Activated CD8-positive, alpha-beta T cell treated with anti-CD3 and anti-CD28 coated beads for 36 hours (primary cell): Measurements from ENCODE around the gene COA8. TPM values are rescaled to one million over a fixed set of nuclear protein-coding genes. Genes with fewer than 3 reads are reported as not detected.

ENCODE experiments used
- ATAC-seq: fragments of 200-7000 bp; cut with Tn5 transposase; one replicate; pipeline ENCODE4 v1.10.0; 2021; ENCODE audit warnings: mild to moderate bottlenecking, moderate library complexity
- CTCF ChIA-PET: fragments of 350-600 bp; sonication (Branson Sonifier 250); formaldehyde crosslinking; loops from one replicate; lab custom pipeline; 2021; ENCODE audit warnings: antibody characterized with exemption; lab: Charles Lee
- POLR2A ChIA-PET: fragments of 350-600 bp; sonication (Branson Sonifier 250); formaldehyde crosslinking; loops from one replicate; lab custom pipeline; 2021; ENCODE audit warnings: antibody characterized with exemption; lab: Charles Lee
- DNase-seq: peaks from one replicate; pipeline ENCODE4 v3.0.0-alpha.2; 2020
- H3K27ac Mint-ChIP-seq: one replicate; pipeline ENCODE4 v1.8.0; 2021; ENCODE audit warnings: mild to moderate bottlenecking, mixed read lengths
- H3K27me3 Mint-ChIP-seq: one replicate; pipeline ENCODE4 v1.8.0; 2021; ENCODE audit warnings: mixed read lengths
- H3K36me3 Mint-ChIP-seq: one replicate; pipeline ENCODE4 v1.8.0; 2021; ENCODE audit warnings: low read depth, mixed read lengths
- H3K4me1 Mint-ChIP-seq: one replicate; pipeline ENCODE4 v1.8.0; 2021; ENCODE audit warnings: low read depth, mixed read lengths
- H3K4me3 Mint-ChIP-seq: one replicate; pipeline ENCODE4 v1.8.0; 2021; ENCODE audit warnings: mild to moderate bottlenecking, moderate library complexity, mixed read lengths
- H3K9me3 Mint-ChIP-seq: one replicate; pipeline ENCODE4 v1.8.0; 2021; ENCODE audit warnings: mixed read lengths
- CTCF ChIP-seq: fragments of 200-600 bp; IDR thresholded peaks from one replicate; pipeline ENCODE4 v1.8.0; 2022; ENCODE audit warnings: antibody characterized with exemption, mild to moderate bottlenecking
- intact Hi-C: fragments of 100-400 bp; cut with micrococcal nuclease; formaldehyde crosslinking; loops from one replicate; pipeline ENCODE4 v1.10.0; 2022
- total RNA-seq, 2 experiments: library from RNA; stranded (reverse); gene quantifications; one replicate each; pipeline ENCODE4 v1.2.3, GENCODE V29; 2021

Gene COA8
- total RNA-seq, 2 experiments from 2014 or later, result 40.3 to 45.6 TPM

GRCh38 chr14:103563844-103564505, 1.2 kb downstream of the COA8 start:
- DNase-seq, result no peak
- intact Hi-C loops, result no loop called here
- ChIA-PET CTCF (interaction anchor here (0.7 to 1.2 kb wide), 3 partner anchors 114 to 1042 kb away, joined by 3 to 4 read pairs (median 3); no protein-coding TSS in a partner anchor), POLR2A (interaction anchor here (0.9 to 3.4 kb wide), 4 partner anchors 11 to 135 kb away, joined by 3 to 19 read pairs (median 3); partner anchors contain the start of gene KLC1)
- peak overlapping the region; percentile 100 for H3K4me3 Mint-ChIP-seq
- no peaks in the 10 kb centered on the region for H3K9me3 Mint-ChIP-seq
- no peaks in the 10 kb centered on the region for H3K27me3 Mint-ChIP-seq
- peaks cover 30% of the 10 kb centered on the region for H3K36me3 Mint-ChIP-seq
- H3K4me1 Mint-ChIP-seq, result peaks cover 39% of the 10 kb centered on the region
- ATAC-seq, result no peak
- no peak for TF ChIP-seq CTCF
- peak overlapping the region; percentile 8 for H3K27ac Mint-ChIP-seq

GRCh38 chr14:103568952-103569351, 6.2 kb downstream of the COA8 start:
- ChIA-PET CTCF (interaction anchor here (0.8 to 3.4 kb wide), 5 partner anchors 8 to 332 kb away, joined by 3 to 13 read pairs (median 5); no protein-coding TSS in a partner anchor), POLR2A (interaction anchor here (0.6 to 0.7 kb wide), 2 partner anchors 50 to 58 kb away, joined by 3 to 6 read pairs; no protein-coding TSS in a partner anchor)
- Mint-ChIP-seq H3K27me3 (no peaks in the 10 kb centered on the region), H3K27ac (no peak overlapping the region), H3K4me1 (peaks cover 10% of the 10 kb centered on the region), H3K36me3 (peaks cover 5% of the 10 kb centered on the region), H3K9me3 (no peaks in the 10 kb centered on the region), H3K4me3 (no peak overlapping the region)
- intact Hi-C loops, result no loop called here
- no peak for TF ChIP-seq CTCF
- DNase-seq, result no peak
- no peak for ATAC-seq

- peaks cover 7% of the 10 kb centered on the region for H3K4me1 Mint-ChIP-seq
- H3K27ac Mint-ChIP-seq, result no peak overlapping the region
- ATAC-seq (no peak), DNase-seq (no peak)
- no peak overlapping the region for H3K4me3 Mint-ChIP-seq
- no peaks in the 10 kb centered on the region for H3K9me3 Mint-ChIP-seq
- H3K36me3 Mint-ChIP-seq, result peaks cover 8% of the 10 kb centered on the region
- no peaks in the 10 kb centered on the region for H3K27me3 Mint-ChIP-seq
- POLR2A ChIA-PET, result interaction anchor here (0.7 kb wide), 1 partner anchor 50 kb away, joined by 6 read pairs; no protein-coding TSS in a partner anchor
- intact Hi-C loops, result no loop called here
- TF ChIP-seq CTCF, result no peak
- CTCF ChIA-PET, result interaction anchor here (0.8 to 3.4 kb wide), 5 partner anchors 8 to 332 kb away, joined by 3 to 13 read pairs (median 5); no protein-coding TSS in a partner anchor
Observed at GRCh38 chr14:103569408-103569807, 6.6 kb downstream of the COA8 start.

- DNase-seq (no peak), ATAC-seq (no peak)
- H3K27me3 Mint-ChIP-seq, result no peaks in the 10 kb centered on the region
- POLR2A ChIA-PET, result no interaction called here
- H3K4me3 Mint-ChIP-seq, result no peak overlapping the region
- no peaks in the 10 kb centered on the region for H3K9me3 Mint-ChIP-seq
- intact Hi-C loops, result loop anchor here (5.0 kb wide), 1 partner anchor 103 kb away; no protein-coding TSS in a partner anchor
- CTCF ChIA-PET, result interaction anchor here (1.4 kb wide), 1 partner anchor 90 kb away, joined by 3 read pairs; no protein-coding TSS in a partner anchor
- peaks cover 14% of the 10 kb centered on the region for H3K36me3 Mint-ChIP-seq
- no peaks in the 10 kb centered on the region for H3K4me1 Mint-ChIP-seq
- H3K27ac Mint-ChIP-seq, result no peak overlapping the region
- no peak for TF ChIP-seq CTCF
Observed at GRCh38 chr14:103574104-103574503, 11.3 kb downstream of the COA8 start.
